Neural progenitor cell (in vitro differentiated cells): ENCODE results near the gene PRSS50. TPM values are rescaled to one million over a fixed set of nuclear protein-coding genes. Genes with fewer than 3 reads are reported as not detected.

ENCODE experiments used
- DNase-seq: peaks from one replicate; pipeline ENCODE4 v3.0.0-alpha.2; 2016; ENCODE audit warnings: low spot score
- H2AFZ ChIP-seq: fragments of 200-600 bp; sonication (generic); replicated peaks from 2 replicates; pipeline ENCODE4 v1.6.1; 2016; ENCODE audit warnings: antibody characterized with exemption
- H3F3A ChIP-seq: fragments of 200-600 bp; sonication (generic); 2 replicates; pipeline ENCODE4 v1.6.1; 2016; ENCODE audit warnings: antibody characterized with exemption, low read depth
- H3K27ac ChIP-seq: fragments of 200-600 bp; sonication (generic); 2 replicates; pipeline ENCODE4 v1.5.1; 2016; ENCODE audit warnings: mild to moderate bottlenecking
- H3K27me3 ChIP-seq: fragments of 200-600 bp; sonication (generic); 2 replicates; pipeline ENCODE4 v1.6.1; 2016; ENCODE audit warnings: mild to moderate bottlenecking, moderate library complexity
- H3K36me3 ChIP-seq: fragments of 200-600 bp; sonication (generic); 2 replicates; pipeline ENCODE4 v1.5.1; 2016
- H3K4me1 ChIP-seq: fragments of 200-600 bp; sonication (generic); 2 replicates; pipeline ENCODE4 v1.6.1; 2016; ENCODE audit warnings: mixed run types
- H3K4me2 ChIP-seq: fragments of 200-600 bp; sonication (generic); 2 replicates; pipeline ENCODE4 v1.6.1; 2016
- H3K4me3 ChIP-seq: fragments of 200-600 bp; sonication (generic); 2 replicates; pipeline ENCODE4 v1.5.1; 2016
- H3K79me2 ChIP-seq: fragments of 200-600 bp; sonication (generic); 2 replicates; pipeline ENCODE4 v1.6.1; 2016; ENCODE audit warnings: low read depth
- H3K9ac ChIP-seq: fragments of 200-600 bp; sonication (generic); 2 replicates; pipeline ENCODE4 v1.6.1; 2016
- H3K9me3 ChIP-seq: fragments of 200-600 bp; sonication (generic); 2 replicates; pipeline ENCODE4 v1.5.1; 2016; ENCODE audit warnings: low read depth
- H4K20me1 ChIP-seq: fragments of 200-600 bp; sonication (generic); 2 replicates; pipeline ENCODE4 v1.6.1; 2016; ENCODE audit warnings: low read depth
- H3K27ac Mint-ChIP-seq: 3 replicates; pipeline ENCODE4 v1.8.0; 2021; ENCODE audit warnings: mixed read lengths
- H3K27me3 Mint-ChIP-seq: 2 replicates; pipeline ENCODE4 v1.8.0; 2022; ENCODE audit warnings: low read depth, mild to moderate bottlenecking, inconsistent platforms, moderate library complexity, mixed read lengths; ENCODE audit not compliant: insufficient read depth
- H3K36me3 Mint-ChIP-seq: 3 replicates; pipeline ENCODE4 v1.8.0; 2021; ENCODE audit warnings: mixed read lengths
- H3K4me1 Mint-ChIP-seq: 3 replicates; pipeline ENCODE4 v1.8.0; 2021; ENCODE audit warnings: mixed read lengths
- H3K4me3 Mint-ChIP-seq: 3 replicates; pipeline ENCODE4 v1.8.0; 2021; ENCODE audit warnings: mild to moderate bottlenecking, moderate library complexity, mixed read lengths
- H3K9me3 Mint-ChIP-seq: 3 replicates; pipeline ENCODE4 v1.8.0; 2020; ENCODE audit warnings: mixed read lengths
- EZH2 ChIP-seq: fragments of 200-600 bp; sonication (generic); IDR thresholded peaks from 2 replicates; pipeline ENCODE4 v1.6.1; 2017; ENCODE audit warnings: antibody characterized with exemption, mild to moderate bottlenecking, moderate library complexity
- EZH2phosphoT487 ChIP-seq: fragments of 200-600 bp; sonication (generic); IDR thresholded peaks from 2 replicates; pipeline ENCODE4 v1.6.1; 2017; ENCODE audit warnings: antibody characterized with exemption
- total RNA-seq: library from RNA; depleted of rRNA; stranded (reverse); fragments of >200 nt; gene quantifications from 2 replicates; pipeline ENCODE4 v1.2.3, GENCODE V29; 2015; ENCODE audit warnings: low replicate concordance
- TF ChIP-seq, protein P1 (sequence below): fragments of 200-600 bp; sonication (generic); IDR thresholded peaks from 2 replicates; pipeline ENCODE4 v1.5.1; 2017; ENCODE audit warnings: antibody characterized with exemption, mild to moderate bottlenecking

The PRSS50 gene
- total RNA-seq, 1 donor from 2014 or later: 0.28 TPM

DNA sequence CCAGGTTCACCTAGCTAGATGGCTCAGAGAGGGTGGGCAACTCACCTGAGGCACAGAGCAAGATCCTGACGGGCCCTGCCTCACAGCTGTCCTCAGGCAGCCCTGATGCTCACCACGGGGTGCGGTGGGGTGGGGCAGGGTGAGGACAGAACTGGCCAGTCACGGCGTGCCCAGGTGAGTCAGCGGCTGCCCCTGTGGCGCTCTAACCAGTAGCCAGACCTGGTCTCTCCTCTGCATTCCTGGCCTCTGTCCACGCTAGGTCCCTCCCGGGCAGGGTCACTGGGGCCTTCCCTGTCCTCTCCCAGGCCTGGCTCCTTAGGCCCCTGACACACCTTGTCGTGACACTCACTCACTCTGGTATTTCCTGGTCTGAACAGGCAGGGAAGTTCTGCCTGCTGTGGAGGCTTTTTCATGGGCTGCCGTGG is 25.1 kb downstream of the PRSS50 start:
- peak overlapping the region; percentile 59 for H3K4me3 ChIP-seq
- TF ChIP-seq, protein P1, sequence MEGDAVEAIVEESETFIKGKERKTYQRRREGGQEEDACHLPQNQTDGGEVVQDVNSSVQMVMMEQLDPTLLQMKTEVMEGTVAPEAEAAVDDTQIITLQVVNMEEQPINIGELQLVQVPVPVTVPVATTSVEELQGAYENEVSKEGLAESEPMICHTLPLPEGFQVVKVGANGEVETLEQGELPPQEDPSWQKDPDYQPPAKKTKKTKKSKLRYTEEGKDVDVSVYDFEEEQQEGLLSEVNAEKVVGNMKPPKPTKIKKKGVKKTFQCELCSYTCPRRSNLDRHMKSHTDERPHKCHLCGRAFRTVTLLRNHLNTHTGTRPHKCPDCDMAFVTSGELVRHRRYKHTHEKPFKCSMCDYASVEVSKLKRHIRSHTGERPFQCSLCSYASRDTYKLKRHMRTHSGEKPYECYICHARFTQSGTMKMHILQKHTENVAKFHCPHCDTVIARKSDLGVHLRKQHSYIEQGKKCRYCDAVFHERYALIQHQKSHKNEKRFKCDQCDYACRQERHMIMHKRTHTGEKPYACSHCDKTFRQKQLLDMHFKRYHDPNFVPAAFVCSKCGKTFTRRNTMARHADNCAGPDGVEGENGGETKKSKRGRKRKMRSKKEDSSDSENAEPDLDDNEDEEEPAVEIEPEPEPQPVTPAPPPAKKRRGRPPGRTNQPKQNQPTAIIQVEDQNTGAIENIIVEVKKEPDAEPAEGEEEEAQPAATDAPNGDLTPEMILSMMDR: no peak
- TF ChIP-seq EZH2 (no peak), EZH2phosphoT487 (no peak)
- H3K27ac Mint-ChIP-seq: no peak overlapping the region
- no peaks in the 10 kb centered on the region for H3K9me3 Mint-ChIP-seq
- H3F3A ChIP-seq: peaks cover 8% of the 10 kb centered on the region
- H3K27ac ChIP-seq: no peak overlapping the region
- peak overlapping the region; percentile 91 for H3K4me2 ChIP-seq
- H3K79me2 ChIP-seq: no peaks in the 10 kb centered on the region
- H2AFZ ChIP-seq: no peak overlapping the region
- H3K4me3 Mint-ChIP-seq: peak overlapping the region; percentile 80
- H3K27me3 Mint-ChIP-seq: peaks cover 9% of the 10 kb centered on the region
- no peak overlapping the region for H3K9ac ChIP-seq
- H3K4me1 Mint-ChIP-seq: peaks cover 8% of the 10 kb centered on the region
- no peaks in the 10 kb centered on the region for H3K9me3 ChIP-seq
- H4K20me1 ChIP-seq: no peaks in the 10 kb centered on the region
- peaks cover 4% of the 10 kb centered on the region for H3K4me1 ChIP-seq
- no peaks in the 10 kb centered on the region for H3K36me3 Mint-ChIP-seq
- H3K36me3 ChIP-seq: no peaks in the 10 kb centered on the region
- DNase-seq: peak; percentile 22
- H3K27me3 ChIP-seq: peaks cover 39% of the 10 kb centered on the region

DNA sequence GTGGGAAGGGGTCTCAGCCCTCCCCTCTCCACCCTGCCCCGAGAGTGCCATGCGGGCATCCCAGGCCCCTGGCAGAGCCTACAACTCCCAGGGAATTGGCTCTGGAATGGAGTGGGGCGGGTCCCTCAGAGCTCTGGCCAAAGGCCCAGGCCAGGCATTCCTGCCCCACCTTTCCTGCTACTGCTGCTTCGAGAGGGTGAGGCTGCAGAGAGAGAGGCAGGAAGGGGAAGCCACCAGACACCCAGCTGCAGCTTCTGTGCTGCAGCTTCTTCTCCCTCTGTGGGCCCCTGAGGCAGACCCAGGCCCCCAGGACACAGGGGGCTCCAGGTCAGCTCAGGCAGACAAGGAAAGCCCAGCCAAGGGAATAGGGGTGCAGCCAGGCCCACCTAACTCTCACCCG is 26.9 kb downstream of the PRSS50 start:
- Histone ChIP-seq H3K4me2 (no peak overlapping the region), H3F3A (peaks cover 8% of the 10 kb centered on the region), H3K27ac (no peak overlapping the region), H2AFZ (no peak overlapping the region), H3K9ac (no peak overlapping the region), H3K4me3 (no peak overlapping the region), H3K36me3 (no peaks in the 10 kb centered on the region), H3K27me3 (peaks cover 39% of the 10 kb centered on the region), H3K79me2 (no peaks in the 10 kb centered on the region), H4K20me1 (no peaks in the 10 kb centered on the region), H3K4me1 (peaks cover 4% of the 10 kb centered on the region), H3K9me3 (no peaks in the 10 kb centered on the region)
- Mint-ChIP-seq H3K9me3 (no peaks in the 10 kb centered on the region), H3K27ac (no peak overlapping the region), H3K27me3 (peaks cover 9% of the 10 kb centered on the region), H3K4me1 (peaks cover 8% of the 10 kb centered on the region), H3K36me3 (no peaks in the 10 kb centered on the region), H3K4me3 (no peak overlapping the region)
- TF ChIP-seq EZH2 (no peak), EZH2phosphoT487 (no peak)
- TF ChIP-seq, protein P1: no peak
- no peak for DNase-seq

DNA sequence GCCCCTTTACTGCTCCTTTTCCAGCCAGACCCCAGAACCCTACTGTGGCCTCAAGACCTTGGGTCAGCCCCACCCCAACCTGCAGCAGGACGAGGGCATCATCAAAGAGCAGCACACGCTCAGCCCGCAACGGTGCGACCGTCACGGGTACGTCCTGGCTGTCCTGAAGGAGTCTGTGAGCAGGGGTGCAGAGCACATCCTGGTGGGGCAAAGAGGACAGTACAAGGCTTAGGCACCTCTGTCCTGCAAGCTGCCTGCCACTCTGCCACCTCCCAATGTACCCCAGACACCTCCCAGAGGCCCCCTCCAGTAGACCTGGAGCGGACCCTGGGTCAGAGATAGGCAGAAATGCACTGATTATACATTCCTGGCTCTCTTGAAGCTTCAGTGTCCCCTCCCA is 32.2 kb downstream of the PRSS50 start:
- H3K27ac ChIP-seq: no peak overlapping the region
- no peaks in the 10 kb centered on the region for H3K79me2 ChIP-seq
- no peaks in the 10 kb centered on the region for H3K4me1 ChIP-seq
- no peak for DNase-seq
- TF ChIP-seq EZH2phosphoT487: no peak
- TF ChIP-seq, protein P1: no peak
- H3K4me3 ChIP-seq: no peak overlapping the region
- Mint-ChIP-seq H3K4me1 (peaks cover 8% of the 10 kb centered on the region), H3K27ac (no peak overlapping the region), H3K27me3 (peaks cover 6% of the 10 kb centered on the region), H3K9me3 (no peaks in the 10 kb centered on the region), H3K4me3 (no peak overlapping the region), H3K36me3 (no peaks in the 10 kb centered on the region)
- no peak overlapping the region for H2AFZ ChIP-seq
- H3K4me2 ChIP-seq: no peak overlapping the region
- H3K36me3 ChIP-seq: no peaks in the 10 kb centered on the region
- no peaks in the 10 kb centered on the region for H3K27me3 ChIP-seq
- H4K20me1 ChIP-seq: no peaks in the 10 kb centered on the region
- H3F3A ChIP-seq: no peaks in the 10 kb centered on the region
- H3K9me3 ChIP-seq: no peaks in the 10 kb centered on the region
- no peak overlapping the region for H3K9ac ChIP-seq
